ENCODE measurements around the gene ZNF768.

- TF ChIP-seq, protein P1, sequence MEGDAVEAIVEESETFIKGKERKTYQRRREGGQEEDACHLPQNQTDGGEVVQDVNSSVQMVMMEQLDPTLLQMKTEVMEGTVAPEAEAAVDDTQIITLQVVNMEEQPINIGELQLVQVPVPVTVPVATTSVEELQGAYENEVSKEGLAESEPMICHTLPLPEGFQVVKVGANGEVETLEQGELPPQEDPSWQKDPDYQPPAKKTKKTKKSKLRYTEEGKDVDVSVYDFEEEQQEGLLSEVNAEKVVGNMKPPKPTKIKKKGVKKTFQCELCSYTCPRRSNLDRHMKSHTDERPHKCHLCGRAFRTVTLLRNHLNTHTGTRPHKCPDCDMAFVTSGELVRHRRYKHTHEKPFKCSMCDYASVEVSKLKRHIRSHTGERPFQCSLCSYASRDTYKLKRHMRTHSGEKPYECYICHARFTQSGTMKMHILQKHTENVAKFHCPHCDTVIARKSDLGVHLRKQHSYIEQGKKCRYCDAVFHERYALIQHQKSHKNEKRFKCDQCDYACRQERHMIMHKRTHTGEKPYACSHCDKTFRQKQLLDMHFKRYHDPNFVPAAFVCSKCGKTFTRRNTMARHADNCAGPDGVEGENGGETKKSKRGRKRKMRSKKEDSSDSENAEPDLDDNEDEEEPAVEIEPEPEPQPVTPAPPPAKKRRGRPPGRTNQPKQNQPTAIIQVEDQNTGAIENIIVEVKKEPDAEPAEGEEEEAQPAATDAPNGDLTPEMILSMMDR (conservative IDR thresholded peaks at IDR 0.05 in 1 of 2, IDR thresholded peaks at IDR 0.05 in 1 of 2; ENCODE audit: low read depth in 1 of 2, low read length in 2 of 2): no peak
- TF ChIP-seq EZH2 (IDR thresholded peaks at IDR 0.05; ENCODE audit: low read length, missing control alignments): no peak
Observed at GRCh38 chr16:30567991-30568638, 41.7 kb upstream of the ZNF768 start.
